GM18517 (cell line): ENCODE data around the gene METTL23.

Source experiments
- ATAC-seq: cut with Tn5 transposase; IDR thresholded peaks from one replicate; pipeline ENCODE4 v1.9.1; 2021; ENCODE audit warnings: mild to moderate bottlenecking, moderate library complexity; ENCODE audit not compliant: unreplicated experiment

Gene METTL23, protein sequence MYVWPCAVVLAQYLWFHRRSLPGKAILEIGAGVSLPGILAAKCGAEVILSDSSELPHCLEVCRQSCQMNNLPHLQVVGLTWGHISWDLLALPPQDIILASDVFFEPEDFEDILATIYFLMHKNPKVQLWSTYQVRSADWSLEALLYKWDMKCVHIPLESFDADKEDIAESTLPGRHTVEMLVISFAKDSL

DNA sequence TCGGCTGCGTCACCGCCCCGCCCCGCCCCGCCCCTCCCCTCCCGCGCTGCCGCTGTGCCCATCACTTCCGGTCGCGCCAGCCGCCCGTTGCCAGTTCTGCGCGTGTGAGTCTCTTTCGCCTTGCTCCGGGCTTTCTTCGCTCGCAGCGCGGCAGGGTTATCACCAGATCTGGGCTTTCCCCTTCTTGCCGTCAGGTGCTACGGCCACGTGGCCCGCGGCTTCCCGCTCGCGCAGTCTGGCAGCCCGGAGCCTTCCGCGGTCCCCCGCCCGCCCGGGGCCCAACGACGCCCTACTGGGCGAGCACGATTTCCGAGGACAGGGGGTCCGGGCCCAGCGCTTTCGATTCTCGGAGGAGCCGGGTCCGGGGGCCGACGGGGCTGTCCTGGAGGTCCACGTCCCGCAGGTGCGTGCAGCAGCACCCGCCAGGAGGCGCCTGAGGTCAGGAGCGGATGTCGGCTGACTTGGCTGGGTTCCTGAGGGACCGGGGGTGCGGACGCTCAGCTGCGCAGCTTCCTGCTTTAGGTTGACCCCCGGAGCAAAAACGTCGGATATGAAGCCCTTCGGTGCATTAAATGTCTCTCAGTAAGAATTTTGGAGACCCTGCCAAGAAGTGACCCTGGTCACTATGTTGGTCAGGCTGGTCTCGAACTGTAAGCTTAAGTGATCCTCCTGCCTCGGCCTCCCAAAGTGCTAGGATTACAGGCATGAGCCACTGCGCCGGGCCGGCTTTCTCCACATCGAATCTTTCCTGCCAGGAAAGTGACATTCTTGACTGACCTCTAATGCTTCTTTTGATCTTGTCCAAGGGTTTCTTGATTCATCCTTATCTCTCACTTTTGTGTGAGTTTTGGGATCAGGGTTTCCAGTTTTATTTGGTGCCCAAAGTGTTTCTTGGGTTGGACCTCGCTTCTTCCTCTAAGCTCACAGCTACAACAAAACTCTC, at the start of gene METTL23:
METTL23 (plus strand) TSS at position 64 of the 943 bp plus-strand sequence. CDS start 2,872 bp downstream, outside the sequence.
- peak; percentile 60 for ATAC-seq

- ATAC-seq, result no peak
Observed at GRCh38 chr17:76677406-76677805, 49.2 kb upstream of the METTL23 start.

- ATAC-seq, result no peak
Observed at GRCh38 chr17:76678330-76678729, 48.3 kb upstream of the METTL23 start.

GRCh38 chr17:76679239-76679638, 47.4 kb upstream of the METTL23 start:
- no peak for ATAC-seq

GRCh38 chr17:76681222-76682137, 45.2 kb upstream of the METTL23 start:
- no peak for ATAC-seq

DNA sequence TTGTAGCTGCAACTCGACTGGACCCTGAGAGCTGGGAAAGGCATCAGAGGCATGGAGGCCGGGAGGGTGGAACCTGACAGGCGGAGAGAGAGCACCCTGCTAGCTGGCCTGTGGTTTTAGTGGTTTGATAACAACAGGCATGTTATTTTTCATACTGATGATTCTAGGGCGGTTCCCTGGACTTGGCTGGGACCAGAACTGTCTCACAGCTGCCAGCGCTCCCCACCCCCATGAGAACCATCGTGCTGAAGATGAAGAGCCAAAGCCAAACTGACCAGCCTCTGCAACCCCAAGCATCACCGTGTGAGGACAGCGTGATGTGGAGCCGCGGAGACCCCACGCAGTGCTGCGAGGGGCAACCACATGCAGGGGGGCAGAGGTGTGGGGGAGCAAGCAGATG, 44.3 kb upstream of the METTL23 start:
- no peak for ATAC-seq

DNA sequence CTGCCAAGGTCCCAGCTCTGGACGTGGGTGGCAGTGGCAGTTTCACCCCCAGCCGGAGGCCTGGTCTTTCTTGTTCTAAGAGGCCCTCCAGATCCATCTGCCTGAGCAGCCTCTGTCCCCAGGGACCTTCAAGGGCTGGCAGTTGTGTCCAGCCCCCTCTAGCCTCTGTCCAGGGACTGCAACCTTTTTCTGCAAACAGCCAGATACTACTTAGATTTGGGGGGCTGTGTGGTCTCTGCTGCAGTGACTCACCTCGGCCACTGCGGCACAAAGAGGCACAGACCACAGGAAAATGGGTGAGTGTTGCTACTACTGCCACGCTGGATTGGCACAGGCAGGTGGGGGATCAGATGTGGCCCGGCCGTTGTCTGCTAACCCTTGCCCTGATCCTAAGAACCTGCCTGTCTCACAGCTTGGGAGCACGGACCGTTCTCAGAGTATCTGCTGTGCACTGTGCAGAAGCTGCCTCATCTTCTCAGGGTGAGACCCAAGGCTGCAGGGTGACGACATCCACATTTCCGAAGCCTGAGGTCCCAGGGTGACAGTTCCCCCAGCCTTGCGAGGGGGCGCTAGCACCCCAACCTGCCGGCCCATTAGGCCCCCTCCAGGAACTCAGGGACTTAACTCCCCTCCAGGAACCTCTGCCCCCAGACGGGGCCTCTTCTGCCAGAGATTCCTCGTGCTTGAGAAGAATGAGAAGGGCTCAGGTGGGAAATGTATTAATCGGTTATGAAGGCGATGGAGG, 43.5 kb upstream of the METTL23 start:
- ATAC-seq, result no peak

DNA sequence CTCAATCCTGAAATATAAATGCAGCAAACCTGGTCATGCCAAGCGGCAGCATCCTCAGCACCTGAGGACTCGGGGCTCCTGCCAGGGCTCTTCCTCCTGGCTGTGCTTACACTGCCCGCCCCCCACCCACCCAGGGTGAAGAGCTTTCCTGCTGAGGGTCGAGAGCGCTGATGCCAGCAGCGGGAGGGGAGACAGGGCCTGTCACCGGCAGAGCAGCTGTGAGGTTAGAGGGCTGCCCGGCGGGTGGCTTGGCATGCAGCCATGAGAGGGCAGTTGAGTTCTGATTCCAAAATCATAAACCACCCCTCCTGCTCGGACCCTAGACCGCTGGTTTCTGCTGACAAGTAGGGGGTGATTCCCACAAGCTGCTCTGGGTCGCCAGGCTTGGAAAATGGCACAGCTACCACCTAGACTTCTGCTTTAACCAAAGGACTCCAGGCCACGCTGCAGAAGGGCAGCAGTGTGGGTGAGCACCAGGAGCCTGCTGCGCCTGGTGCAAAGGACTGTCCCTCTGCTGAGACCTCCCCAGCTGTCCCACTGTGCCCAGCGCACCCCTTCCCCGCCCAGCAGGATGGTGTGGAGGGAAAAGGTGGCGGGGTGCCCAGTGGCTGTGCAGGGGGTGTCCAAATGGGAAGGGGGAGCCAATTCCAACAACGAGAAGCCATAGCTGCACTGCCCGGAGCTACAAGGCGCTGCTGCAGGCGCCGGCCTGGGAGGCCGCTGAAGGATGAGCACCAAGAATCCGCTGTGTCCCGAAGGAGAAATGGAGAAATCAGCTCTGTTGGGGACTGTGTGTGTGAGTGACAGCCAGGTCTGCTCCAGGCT, 42.5 kb upstream of the METTL23 start:
- ATAC-seq, result no peak

- no peak for ATAC-seq
Observed at GRCh38 chr17:76684756-76685155, 41.9 kb upstream of the METTL23 start.

- ATAC-seq, result no peak
Observed at GRCh38 chr17:76685366-76685765, 41.3 kb upstream of the METTL23 start.

DNA sequence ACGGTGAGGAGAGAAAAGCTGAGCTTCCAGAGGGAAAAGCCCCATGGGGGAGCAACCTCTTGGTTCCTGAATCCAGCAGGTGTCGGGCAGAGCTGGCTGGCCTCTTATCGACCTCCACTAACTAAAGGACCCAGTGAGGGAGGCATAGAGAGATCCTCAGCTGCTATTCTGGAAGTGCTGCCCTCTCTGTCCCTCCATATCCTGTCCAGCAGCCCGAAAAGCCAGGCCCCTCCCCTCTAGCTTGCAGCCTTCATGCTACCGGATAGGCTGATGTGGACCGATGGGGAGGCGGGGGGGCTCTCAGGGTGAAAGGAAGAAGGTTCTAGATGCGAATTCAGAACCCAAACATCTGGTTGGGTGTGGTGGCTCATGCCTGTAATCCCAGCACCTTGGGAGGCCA, 40.8 kb upstream of the METTL23 start:
- ATAC-seq, result no peak

DNA sequence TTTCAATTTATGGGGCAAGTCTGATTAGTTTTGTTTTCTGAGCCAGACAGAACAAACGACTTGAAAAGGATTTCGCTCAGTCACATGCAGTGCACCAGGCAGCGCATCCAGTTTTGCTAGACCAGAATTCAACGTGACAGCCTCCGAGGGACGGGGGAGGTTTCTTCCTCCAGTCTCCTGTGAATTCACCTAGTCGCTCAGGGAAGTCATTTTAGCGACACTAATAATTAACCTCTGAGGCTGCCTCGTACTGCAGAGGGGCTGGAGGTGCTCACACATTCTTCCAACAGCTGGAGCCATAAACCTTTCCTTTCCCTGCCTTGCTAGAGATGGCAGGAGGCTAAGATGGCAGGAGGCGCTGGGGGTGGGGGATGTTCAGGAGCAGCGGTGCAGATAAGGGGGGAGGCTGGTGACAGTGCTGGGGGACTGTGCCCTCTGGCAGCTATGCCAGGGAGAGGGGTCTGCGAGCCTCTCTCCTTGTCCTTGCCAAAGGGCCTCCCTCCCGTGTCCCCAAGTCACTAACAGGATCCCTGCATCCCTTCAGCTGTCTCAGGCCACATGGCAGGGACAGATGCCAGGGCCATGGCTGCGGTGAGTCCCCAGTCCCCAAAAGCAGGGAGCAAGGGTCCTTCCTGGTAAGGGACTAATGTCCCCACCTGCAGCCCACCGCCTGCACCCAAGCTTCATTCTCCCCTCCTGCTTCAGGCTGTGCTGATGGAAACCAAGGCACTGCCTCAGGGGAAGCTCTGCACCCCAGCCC, 39.9 kb upstream of the METTL23 start:
- ATAC-seq, result no peak

GRCh38 chr17:76687298-76688164, 39.1 kb upstream of the METTL23 start:
- ATAC-seq, result no peak

- no peak for ATAC-seq
Observed at GRCh38 chr17:76688165-76688622, 38.4 kb upstream of the METTL23 start.

GRCh38 chr17:76689859-76690258, 36.8 kb upstream of the METTL23 start:
- no peak for ATAC-seq

DNA sequence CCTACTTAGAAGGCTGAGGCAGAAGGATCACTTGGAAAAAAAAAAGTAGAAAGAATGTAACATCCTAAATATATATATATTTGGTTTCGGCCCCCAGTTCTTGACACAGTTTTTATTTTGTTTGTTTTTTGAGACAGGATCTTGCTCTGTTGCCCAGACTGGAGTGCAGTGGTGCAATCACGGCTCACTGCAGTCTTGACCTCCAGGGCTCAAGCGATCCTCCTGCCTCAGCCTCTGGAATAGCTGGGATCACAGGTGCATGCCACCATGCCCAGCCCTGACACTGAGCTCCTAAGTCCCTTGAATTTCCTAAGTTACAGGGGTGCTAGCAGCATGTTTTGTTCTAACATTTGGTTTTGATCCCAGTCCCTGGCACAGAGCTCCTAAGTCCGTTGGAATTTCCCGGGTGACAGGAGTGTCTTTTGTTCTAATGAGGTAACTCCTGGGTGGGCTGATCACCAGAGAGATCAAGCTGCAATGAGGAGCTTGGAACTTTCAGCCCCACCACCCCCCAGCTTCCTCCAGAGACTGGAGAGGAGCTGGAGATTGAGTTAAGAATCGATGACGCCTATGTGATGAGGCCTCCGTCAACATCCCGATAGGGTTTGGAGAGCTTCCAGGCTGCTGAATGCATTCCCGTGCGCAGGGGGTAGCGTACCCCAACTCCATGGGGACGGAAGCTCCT, 35.9 kb upstream of the METTL23 start:
- ATAC-seq, result no peak
